Jurkat, Clone E6-1 (cell line): ENCODE results near the gene TMCO4.

Source experiments
- DNase-seq: peaks from one replicate; pipeline ENCODE4 v3.0.0-alpha.2; 2011; ENCODE audit warnings: low read depth, low spot score
- H3K4me3 ChIP-seq: 2 replicates; pipeline ENCODE4 v1.5.1; 2011; ENCODE audit warnings: mild to moderate bottlenecking, low read length, control low read depth, moderate library complexity

TMCO4 gene

GRCh38 chr1:19678931-19679453, 120.7 kb downstream of the TMCO4 start:
- no peak overlapping the region for H3K4me3 ChIP-seq
- DNase-seq, result no peak

GRCh38 chr1:19678493-19678892, 121.2 kb downstream of the TMCO4 start:
- DNase-seq, result no peak
- no peak overlapping the region for H3K4me3 ChIP-seq

- H3K4me3 ChIP-seq, result no peak overlapping the region
- no peak for DNase-seq
Measured at GRCh38 chr1:19676438-19676922, 123.2 kb downstream of the TMCO4 start.

- DNase-seq, result no peak
- H3K4me3 ChIP-seq, result no peak overlapping the region
Measured at GRCh38 chr1:19675797-19676196, 123.9 kb downstream of the TMCO4 start.

GRCh38 chr1:19672237-19672636, 127.5 kb downstream of the TMCO4 start:
- DNase-seq, result no peak

GRCh38 chr1:19670787-19671186, 128.9 kb downstream of the TMCO4 start:
- DNase-seq, result no peak
- no peak overlapping the region for H3K4me3 ChIP-seq

More at GRCh38 chr1:19672237-19672636, 127.5 kb downstream of the TMCO4 start:
- no peak overlapping the region for H3K4me3 ChIP-seq

GRCh38 chr1:19668888-19669287, 130.8 kb downstream of the TMCO4 start:
- no peak for DNase-seq
- H3K4me3 ChIP-seq, result no peak overlapping the region

GRCh38 chr1:19665496-19666465, 133.9 kb downstream of the TMCO4 start:
- 0 out of 2 replicates have a peak overlapping the region, but pooled peaks have one; percentile 16 for H3K4me3 ChIP-seq
- DNase-seq, result no peak

- no peak for DNase-seq
- H3K4me3 ChIP-seq, result peak overlapping the region; percentile 16
Measured at GRCh38 chr1:19665186-19665495, 134.6 kb downstream of the TMCO4 start.

- H3K4me3 ChIP-seq, result peak within 1 kb of the TSS; percentile 16
- DNase-seq, result no peak
Measured at GRCh38 chr1:19664453-19665185, 135.1 kb downstream of the TMCO4 start, which contains the start of gene HTR6. Gene HTR6, plus strand, starts transcription at chr1:19664875. Its CDS starts 879 bp downstream, at chr1:19665754.

GRCh38 chr1:19662313-19662712, 137.4 kb downstream of the TMCO4 start:
- no peak for DNase-seq
- no peak overlapping the region for H3K4me3 ChIP-seq

GRCh38 chr1:19661721-19662228, 137.9 kb downstream of the TMCO4 start:
- peak; percentile 46 for DNase-seq

GRCh38 chr1:19658186-19658585, 141.5 kb downstream of the TMCO4 start:
- no peak for DNase-seq
- no peak overlapping the region for H3K4me3 ChIP-seq

More at GRCh38 chr1:19661721-19662228, 137.9 kb downstream of the TMCO4 start:
- H3K4me3 ChIP-seq, result no peak overlapping the region

- H3K4me3 ChIP-seq, result no peak overlapping the region
- DNase-seq, result no peak
Measured at GRCh38 chr1:19657511-19657910, 142.2 kb downstream of the TMCO4 start.

GRCh38 chr1:19656780-19657466, 142.8 kb downstream of the TMCO4 start:
- no peak overlapping the region for H3K4me3 ChIP-seq
- DNase-seq, result no peak

- no peak overlapping the region for H3K4me3 ChIP-seq
- DNase-seq, result no peak
Measured at GRCh38 chr1:19656134-19656779, 143.5 kb downstream of the TMCO4 start.

GRCh38 chr1:19655718-19656080, 144.0 kb downstream of the TMCO4 start:
- no peak overlapping the region for H3K4me3 ChIP-seq
- no peak for DNase-seq

GRCh38 chr1:19654886-19655717, 144.6 kb downstream of the TMCO4 start:
- DNase-seq, result no peak

More at GRCh38 chr1:19654886-19655717, 144.6 kb downstream of the TMCO4 start:
- H3K4me3 ChIP-seq, result no peak overlapping the region
